Measurements from ENCODE around the gene GOLGA8H. TPM values are rescaled to one million over a fixed set of nuclear protein-coding genes. Genes with fewer than 3 reads are reported as not detected.
A peak's percentile ranks its signal among the peaks of the same experiment; 100 is the strongest.
"Not testable (repeated sequence)": the region's sequence is repeated elsewhere in the genome, so short reads cannot be mapped to it uniquely, and the experiment has no call there.

The GOLGA8H gene
- polyA plus RNA-seq (2011; rRNA removed) (0.06 and 0.10 TPM in 2 replicates), polyA minus RNA-seq (2011; rRNA and poly(A)+ RNA removed) (0.26 TPM in 1 of 2 replicates, not detected in the other)

- POLR2A ChIA-PET; H3K36me3 ChIP-seq (ENCODE audit: control insufficient read depth, insufficient read depth, low read length); H3K27me3 ChIP-seq (ENCODE audit: control insufficient read depth, insufficient read depth, low read length); DNase-seq (ENCODE audit: low read depth); CTCF ChIA-PET; H3K4me3 ChIP-seq (ENCODE audit: low read depth, low read length): not testable (repeated sequence)
Observed at GRCh38 chr15:30603796-30604195, at the start of gene GOLGA8H. Gene GOLGA8H, plus strand, starts transcription at chr15:30604028. Its CDS starts 98 bp downstream, at chr15:30604126.

GRCh38 chr15:30566949-30567348, 36.9 kb upstream of the GOLGA8H start:
- CTCF ChIA-PET; H3K4me3 ChIP-seq (ENCODE audit: low read depth, low read length); POLR2A ChIA-PET; H3K36me3 ChIP-seq (ENCODE audit: control insufficient read depth, insufficient read depth, low read length); H3K27me3 ChIP-seq (ENCODE audit: control insufficient read depth, insufficient read depth, low read length); DNase-seq (ENCODE audit: low read depth): not testable (repeated sequence)

- H3K36me3 ChIP-seq (ENCODE audit: control insufficient read depth, insufficient read depth, low read length); POLR2A ChIA-PET; H3K27me3 ChIP-seq (ENCODE audit: control insufficient read depth, insufficient read depth, low read length); DNase-seq (ENCODE audit: low read depth); H3K4me3 ChIP-seq (ENCODE audit: low read depth, low read length); CTCF ChIA-PET: not testable (repeated sequence)
Observed at GRCh38 chr15:30573012-30573491, 30.8 kb upstream of the GOLGA8H start.

DNA sequence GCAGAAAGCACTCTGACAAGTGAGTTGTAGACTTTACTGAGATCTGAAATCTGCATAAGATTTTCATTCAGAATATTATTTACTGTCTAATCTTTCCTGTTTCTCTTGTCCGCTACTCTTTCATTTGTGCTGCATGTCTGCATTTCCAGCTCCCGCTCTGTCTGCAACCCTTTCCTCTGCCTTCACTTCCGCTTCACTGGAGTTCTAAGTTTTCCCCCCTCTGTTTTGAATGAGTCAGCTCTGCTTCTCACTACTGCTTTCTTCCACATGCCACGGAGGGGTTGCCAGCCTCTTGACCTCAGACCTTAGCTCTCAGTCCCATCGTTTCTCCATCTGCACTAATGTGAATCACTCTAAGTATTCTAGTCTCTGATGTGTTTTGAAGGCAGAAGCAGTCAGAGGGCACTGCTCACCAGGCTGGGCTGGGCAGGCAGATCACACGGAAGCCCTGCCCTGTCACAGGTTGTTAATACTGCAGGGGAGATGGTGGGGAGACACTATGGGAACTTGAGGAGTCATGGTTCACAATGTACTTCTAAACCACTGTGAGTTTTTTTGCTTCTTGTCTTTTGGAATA, 24.3 kb upstream of the GOLGA8H start:
- CTCF ChIA-PET; DNase-seq (ENCODE audit: low read depth); POLR2A ChIA-PET; H3K36me3 ChIP-seq (ENCODE audit: control insufficient read depth, insufficient read depth, low read length); H3K27me3 ChIP-seq (ENCODE audit: control insufficient read depth, insufficient read depth, low read length); H3K4me3 ChIP-seq (ENCODE audit: low read depth, low read length): not testable (repeated sequence)

DNA sequence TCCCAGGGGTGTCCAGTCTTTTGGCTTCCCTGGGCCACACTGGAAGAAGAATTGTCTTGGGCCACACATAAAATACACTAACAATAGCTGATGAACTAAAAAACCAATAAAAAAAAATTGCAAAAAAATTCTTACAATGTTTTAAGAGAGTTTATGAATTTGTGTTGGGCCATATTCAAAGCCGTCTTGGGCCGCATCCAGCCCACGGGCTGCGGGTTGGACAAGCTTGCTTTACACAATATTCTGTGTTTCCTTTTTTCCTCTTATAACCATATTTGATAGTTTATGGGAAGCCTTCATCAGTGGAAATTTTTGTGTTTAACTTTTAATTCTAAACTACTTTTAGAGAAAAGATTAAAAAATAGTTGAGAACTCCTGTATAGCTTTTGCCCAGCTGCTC, 23.1 kb upstream of the GOLGA8H start:
- H3K27me3 ChIP-seq (ENCODE audit: control insufficient read depth, insufficient read depth, low read length); H3K4me3 ChIP-seq (ENCODE audit: low read depth, low read length); H3K36me3 ChIP-seq (ENCODE audit: control insufficient read depth, insufficient read depth, low read length); POLR2A ChIA-PET; CTCF ChIA-PET; DNase-seq (ENCODE audit: low read depth): not testable (repeated sequence)

DNA sequence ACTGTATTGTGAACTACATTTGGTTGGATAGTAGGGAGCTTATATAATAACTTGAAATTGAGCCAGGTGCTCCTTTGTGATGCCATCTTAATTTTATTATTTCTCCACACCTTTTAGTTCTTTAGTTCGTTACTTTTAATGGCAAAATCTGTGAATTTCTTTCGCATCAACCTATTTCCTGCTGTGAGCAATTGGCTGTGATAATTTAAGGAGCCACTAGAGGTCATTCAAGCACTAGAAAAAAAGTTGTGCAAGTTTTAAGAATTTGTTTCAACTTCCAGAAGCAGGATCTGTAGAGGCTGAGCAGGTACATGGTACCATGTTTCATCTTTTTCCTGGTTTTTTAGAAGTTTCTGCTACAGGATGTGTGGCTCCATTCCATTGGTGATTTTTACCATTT, 4.9 kb upstream of the GOLGA8H start:
- H3K36me3 ChIP-seq (ENCODE audit: control insufficient read depth, insufficient read depth, low read length); DNase-seq (ENCODE audit: low read depth); H3K27me3 ChIP-seq (ENCODE audit: control insufficient read depth, insufficient read depth, low read length); CTCF ChIA-PET; POLR2A ChIA-PET; H3K4me3 ChIP-seq (ENCODE audit: low read depth, low read length): not testable (repeated sequence)

DNA sequence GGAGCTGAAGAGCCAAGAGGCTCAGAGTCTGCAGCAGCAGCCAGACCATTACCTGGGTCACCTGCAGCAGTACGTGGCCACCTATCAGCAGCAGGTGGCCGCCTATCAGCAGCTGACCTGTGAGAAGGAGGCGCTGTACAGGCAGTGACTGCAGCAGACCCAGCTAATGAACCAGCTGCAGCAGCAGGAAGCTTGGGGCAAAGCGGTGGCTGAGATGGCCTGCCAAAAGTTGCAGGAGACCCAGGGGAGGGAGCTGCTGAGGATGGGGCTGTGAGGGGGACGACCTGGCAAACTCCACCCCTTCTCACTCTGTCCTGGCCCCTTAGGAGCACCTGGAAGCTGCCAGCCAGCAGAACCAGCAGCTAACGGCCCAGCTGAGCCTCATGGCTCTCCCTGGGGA, 8.4 kb downstream of the GOLGA8H start:
- H3K27me3 ChIP-seq (ENCODE audit: control insufficient read depth, insufficient read depth, low read length); DNase-seq (ENCODE audit: low read depth); H3K4me3 ChIP-seq (ENCODE audit: low read depth, low read length); POLR2A ChIA-PET; H3K36me3 ChIP-seq (ENCODE audit: control insufficient read depth, insufficient read depth, low read length); CTCF ChIA-PET: not testable (repeated sequence)

DNA sequence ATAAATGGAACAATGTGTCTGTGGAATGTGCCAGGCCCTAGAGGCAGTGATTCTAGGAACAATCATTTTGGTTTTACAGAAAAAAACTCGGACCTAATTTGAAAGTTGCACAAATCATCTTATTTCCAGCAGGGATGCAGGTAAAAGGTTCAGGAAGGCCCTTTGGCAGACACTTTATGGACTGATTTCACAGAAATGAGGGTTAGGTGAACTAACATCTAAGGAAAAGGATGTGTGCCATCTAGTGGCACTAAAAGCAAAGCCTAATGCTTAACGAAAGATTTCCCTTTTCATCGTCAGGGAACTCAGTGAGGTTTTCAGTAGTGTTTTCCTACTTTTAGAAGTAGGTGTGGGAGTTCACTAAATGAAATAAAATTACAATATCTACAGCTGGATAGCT, 17.5 kb downstream of the GOLGA8H start:
- H3K4me3 ChIP-seq (ENCODE audit: low read depth, low read length); POLR2A ChIA-PET; DNase-seq (ENCODE audit: low read depth); CTCF ChIA-PET; H3K36me3 ChIP-seq (ENCODE audit: control insufficient read depth, insufficient read depth, low read length); H3K27me3 ChIP-seq (ENCODE audit: control insufficient read depth, insufficient read depth, low read length): not testable (repeated sequence)
- TF ChIP-seq, protein P1, sequence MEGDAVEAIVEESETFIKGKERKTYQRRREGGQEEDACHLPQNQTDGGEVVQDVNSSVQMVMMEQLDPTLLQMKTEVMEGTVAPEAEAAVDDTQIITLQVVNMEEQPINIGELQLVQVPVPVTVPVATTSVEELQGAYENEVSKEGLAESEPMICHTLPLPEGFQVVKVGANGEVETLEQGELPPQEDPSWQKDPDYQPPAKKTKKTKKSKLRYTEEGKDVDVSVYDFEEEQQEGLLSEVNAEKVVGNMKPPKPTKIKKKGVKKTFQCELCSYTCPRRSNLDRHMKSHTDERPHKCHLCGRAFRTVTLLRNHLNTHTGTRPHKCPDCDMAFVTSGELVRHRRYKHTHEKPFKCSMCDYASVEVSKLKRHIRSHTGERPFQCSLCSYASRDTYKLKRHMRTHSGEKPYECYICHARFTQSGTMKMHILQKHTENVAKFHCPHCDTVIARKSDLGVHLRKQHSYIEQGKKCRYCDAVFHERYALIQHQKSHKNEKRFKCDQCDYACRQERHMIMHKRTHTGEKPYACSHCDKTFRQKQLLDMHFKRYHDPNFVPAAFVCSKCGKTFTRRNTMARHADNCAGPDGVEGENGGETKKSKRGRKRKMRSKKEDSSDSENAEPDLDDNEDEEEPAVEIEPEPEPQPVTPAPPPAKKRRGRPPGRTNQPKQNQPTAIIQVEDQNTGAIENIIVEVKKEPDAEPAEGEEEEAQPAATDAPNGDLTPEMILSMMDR (IDR thresholded peaks at IDR 0.05; ENCODE audit: insufficient read depth, low read depth, low read length) = 0 out of 2 replicates have a peak, but pooled peaks have one; percentile 1

GRCh38 chr15:30625436-30626193, 21.8 kb downstream of the GOLGA8H start, which contains the start of gene ARHGAP11B:
Gene ARHGAP11B, plus strand, starts transcription at chr15:30626128.
- POLR2A ChIA-PET; CTCF ChIA-PET; H3K27me3 ChIP-seq (ENCODE audit: control insufficient read depth, insufficient read depth, low read length); H3K36me3 ChIP-seq (ENCODE audit: control insufficient read depth, insufficient read depth, low read length): not testable (repeated sequence)
- DNase-seq (ENCODE audit: low read depth) = peak; percentile 75
- peak within 1 kb of the TSS; percentile 63 for H3K4me3 ChIP-seq (ENCODE audit: low read depth, low read length)

DNA sequence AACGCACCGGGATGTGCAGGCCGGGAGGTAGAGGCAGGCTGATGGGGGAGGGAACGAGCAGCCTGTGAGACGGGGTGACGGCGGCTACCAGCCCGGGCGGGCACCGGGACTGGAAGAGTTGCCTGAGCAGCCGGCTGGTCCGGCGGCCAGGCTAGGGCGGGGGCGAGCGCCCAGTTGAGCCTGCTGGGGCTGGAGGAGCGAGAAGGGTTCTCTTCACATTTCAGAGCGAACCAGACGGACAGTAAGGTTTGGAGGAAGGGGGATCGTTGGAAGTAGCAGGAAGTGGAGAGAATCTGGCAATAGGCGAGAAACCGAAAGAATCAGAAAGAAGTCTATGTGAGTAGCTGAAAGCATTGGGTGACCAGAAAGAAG, 22.4 kb downstream of the GOLGA8H start:
- peak overlapping the region; percentile 63 for H3K4me3 ChIP-seq (ENCODE audit: low read depth, low read length)
- H3K36me3 ChIP-seq (ENCODE audit: control insufficient read depth, insufficient read depth, low read length); POLR2A ChIA-PET; H3K27me3 ChIP-seq (ENCODE audit: control insufficient read depth, insufficient read depth, low read length); CTCF ChIA-PET; DNase-seq (ENCODE audit: low read depth): not testable (repeated sequence)

DNA sequence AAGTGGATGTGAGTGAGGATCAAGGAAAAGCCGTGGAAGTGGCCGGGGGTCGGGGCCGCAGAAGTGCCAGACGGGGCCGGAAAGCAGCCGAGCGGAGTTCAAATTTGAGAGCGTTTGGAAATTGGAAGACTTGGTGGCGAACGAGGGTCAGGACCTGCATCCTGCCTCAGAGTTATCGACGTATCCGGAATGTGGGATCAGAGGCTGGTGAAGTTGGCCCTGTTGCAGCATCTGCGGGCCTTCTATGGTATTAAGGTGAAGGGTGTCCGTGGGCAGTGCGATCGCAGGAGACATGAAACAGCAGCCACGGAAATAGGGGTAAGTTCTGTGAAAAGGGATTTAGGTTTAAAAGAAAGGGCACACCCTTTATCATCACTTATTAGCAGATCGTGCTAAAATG, 22.8 kb downstream of the GOLGA8H start:
- H3K36me3 ChIP-seq (ENCODE audit: control insufficient read depth, insufficient read depth, low read length); CTCF ChIA-PET; POLR2A ChIA-PET; H3K27me3 ChIP-seq (ENCODE audit: control insufficient read depth, insufficient read depth, low read length); DNase-seq (ENCODE audit: low read depth): not testable (repeated sequence)
- peak overlapping the region; percentile 63 for H3K4me3 ChIP-seq (ENCODE audit: low read depth, low read length)

Data from BJ (cell line).